ENCODE data around the gene ZBTB20.

Gene ZBTB20

DNA sequence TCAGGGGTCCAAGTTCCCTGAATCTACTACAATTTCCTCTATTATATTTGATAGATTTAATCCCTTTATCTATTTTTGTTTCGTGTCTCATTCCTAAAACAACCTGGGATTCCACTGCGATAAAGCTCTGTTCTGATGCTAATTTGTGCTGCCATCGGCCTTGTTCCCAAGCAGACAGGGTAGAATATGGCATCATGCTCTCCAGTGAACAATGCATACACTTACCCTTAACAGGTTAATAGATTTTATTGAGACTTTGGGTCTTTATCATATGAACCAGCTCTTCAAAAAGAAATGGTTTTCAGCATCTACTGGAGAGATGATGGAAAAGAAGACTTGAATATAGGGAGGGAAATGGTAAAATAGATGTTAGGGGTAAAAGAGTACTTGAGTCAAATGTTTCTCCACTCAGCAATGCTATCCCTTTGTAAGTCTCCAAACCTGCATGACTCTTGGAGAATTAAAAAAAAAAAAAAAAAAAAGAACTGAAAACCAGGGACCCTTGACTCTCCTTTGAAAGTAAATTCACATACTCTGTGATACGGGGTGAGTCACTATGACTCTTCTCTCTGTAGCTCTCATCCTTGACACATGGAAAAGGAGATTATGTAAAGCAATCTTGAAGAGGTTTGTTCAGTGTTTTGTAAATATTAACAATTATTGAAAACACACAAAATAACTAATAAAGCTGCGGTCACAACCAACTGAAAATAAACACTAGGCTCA, 268.8 kb downstream of the ZBTB20 start:
- no peaks in the 10 kb centered on the region for H3K9me3 Mint-ChIP-seq
- H3K4me3 Mint-ChIP-seq = no peak overlapping the region
- H3K4me1 Mint-ChIP-seq = peaks cover 18% of the 10 kb centered on the region
- no peak overlapping the region for H3K27ac Mint-ChIP-seq
- ATAC-seq (peak; percentile 61), DNase-seq (no peak)
- H3K27me3 Mint-ChIP-seq = no peaks in the 10 kb centered on the region
- peaks cover 2% of the 10 kb centered on the region for H3K36me3 Mint-ChIP-seq (ENCODE audit: low read depth)

DNA sequence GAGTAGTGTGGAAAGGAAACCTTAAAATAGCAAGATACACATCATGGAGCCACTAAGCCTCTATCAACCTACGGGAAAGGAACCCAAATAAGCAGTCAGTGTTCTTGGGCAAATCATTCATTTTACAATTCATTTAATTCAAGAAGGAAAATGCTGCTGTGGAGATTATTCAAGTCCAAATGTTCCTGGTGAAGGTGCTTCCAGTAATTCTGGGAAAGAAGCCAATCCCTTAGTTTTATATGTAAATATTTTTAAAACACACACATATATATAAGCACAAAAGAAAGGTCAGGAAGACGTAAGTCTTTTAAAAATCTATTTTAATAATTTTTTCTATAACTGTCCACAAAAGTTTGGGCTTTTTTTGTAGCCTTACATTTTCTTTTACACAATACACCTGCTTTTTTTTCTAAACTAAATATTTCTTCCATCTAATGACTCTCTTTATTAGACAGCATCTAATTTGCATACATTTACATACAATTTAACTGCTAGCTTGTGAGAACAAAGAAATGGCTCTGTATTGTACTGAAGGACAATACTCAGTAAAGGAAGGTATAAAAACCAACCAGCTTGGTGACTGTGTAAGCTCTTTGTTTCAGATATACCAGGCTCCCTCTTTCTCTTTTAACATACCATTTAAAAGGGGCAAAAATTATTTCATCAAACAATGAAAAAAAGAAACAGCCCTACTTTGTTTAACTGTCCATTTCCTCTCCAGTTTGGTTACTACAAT, 269.5 kb downstream of the ZBTB20 start:
- Mint-ChIP-seq H3K36me3 (ENCODE audit: low read depth) (peaks cover 2% of the 10 kb centered on the region), H3K4me3 (no peak overlapping the region), H3K9me3 (no peaks in the 10 kb centered on the region), H3K4me1 (peaks cover 18% of the 10 kb centered on the region), H3K27me3 (no peaks in the 10 kb centered on the region), H3K27ac (no peak overlapping the region)
- DNase-seq = no peak
- no peak for ATAC-seq

DNA sequence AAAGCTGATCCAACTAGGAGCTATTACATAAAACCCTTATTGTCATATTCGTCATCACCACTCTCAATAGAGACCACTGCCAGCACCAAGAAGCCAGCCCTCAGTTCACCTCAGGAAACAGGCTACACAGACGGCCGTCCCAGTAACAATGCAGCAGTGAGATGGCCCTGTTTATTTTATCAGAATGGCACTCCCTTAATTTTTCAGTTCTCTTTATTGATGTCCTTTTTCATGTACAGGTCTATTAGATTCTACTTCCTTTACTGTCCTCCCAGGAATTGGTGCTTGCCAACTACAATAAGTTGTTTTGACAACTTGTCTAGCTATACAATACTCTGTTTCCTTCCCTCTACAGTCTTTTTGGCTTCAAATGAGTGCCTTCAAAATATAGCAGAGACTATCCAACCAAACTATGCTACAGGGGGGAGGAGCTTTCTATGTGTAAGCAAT, 272.5 kb downstream of the ZBTB20 start:
- Mint-ChIP-seq H3K36me3 (ENCODE audit: low read depth) (no peaks in the 10 kb centered on the region), H3K27me3 (no peaks in the 10 kb centered on the region), H3K27ac (no peak overlapping the region), H3K4me1 (peaks cover 16% of the 10 kb centered on the region), H3K9me3 (no peaks in the 10 kb centered on the region), H3K4me3 (no peak overlapping the region)
- ATAC-seq (no peak), DNase-seq (no peak)

DNA sequence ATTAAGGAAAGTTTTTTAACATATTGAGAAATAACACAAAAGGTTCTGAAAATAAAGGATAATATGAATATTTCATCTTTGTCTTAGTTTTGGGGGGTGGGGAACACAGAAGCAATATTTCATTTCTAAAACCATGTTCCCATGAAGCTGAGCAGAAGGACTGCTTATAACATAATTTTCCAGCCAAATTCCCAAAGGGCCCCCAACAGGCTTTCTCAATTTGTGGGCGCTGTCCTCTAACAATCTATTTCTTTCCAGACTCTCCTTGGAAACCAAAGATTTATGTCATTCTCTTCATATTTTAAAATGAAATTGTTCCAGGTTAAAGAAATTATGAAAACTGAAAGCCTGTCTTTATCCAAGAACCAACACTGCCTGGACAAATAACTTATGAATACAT, 273.5 kb downstream of the ZBTB20 start:
- no peaks in the 10 kb centered on the region for H3K9me3 Mint-ChIP-seq
- DNase-seq (no peak), ATAC-seq (no peak)
- H3K4me3 Mint-ChIP-seq = no peak overlapping the region
- H3K36me3 Mint-ChIP-seq (ENCODE audit: low read depth) = no peaks in the 10 kb centered on the region
- H3K4me1 Mint-ChIP-seq = peaks cover 7% of the 10 kb centered on the region
- no peak overlapping the region for H3K27ac Mint-ChIP-seq
- H3K27me3 Mint-ChIP-seq = no peaks in the 10 kb centered on the region

DNA sequence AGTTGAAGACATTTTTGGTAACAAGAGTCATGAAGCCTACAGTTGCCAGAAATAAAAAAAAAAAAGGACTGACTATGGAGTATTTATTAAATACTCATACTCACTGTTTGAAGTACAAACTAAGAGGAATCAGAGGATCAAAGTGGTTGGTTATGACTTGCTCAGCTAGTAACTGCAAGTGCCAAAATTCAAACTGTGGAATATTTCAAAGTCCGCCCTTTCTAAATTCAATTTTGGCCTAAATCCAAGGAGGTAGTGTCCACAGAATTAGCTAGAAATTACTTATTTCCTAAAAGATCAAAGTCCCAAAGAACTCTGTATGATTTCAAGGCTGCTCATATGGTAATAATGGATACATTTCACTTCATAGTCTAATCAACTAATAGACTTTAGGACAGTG, 274.5 kb downstream of the ZBTB20 start:
- H3K4me3 Mint-ChIP-seq = no peak overlapping the region
- H3K4me1 Mint-ChIP-seq = peaks cover 2% of the 10 kb centered on the region
- DNase-seq = no peak
- H3K36me3 Mint-ChIP-seq (ENCODE audit: low read depth) = no peaks in the 10 kb centered on the region
- H3K9me3 Mint-ChIP-seq = no peaks in the 10 kb centered on the region
- no peak for ATAC-seq
- no peaks in the 10 kb centered on the region for H3K27me3 Mint-ChIP-seq
- no peak overlapping the region for H3K27ac Mint-ChIP-seq

DNA sequence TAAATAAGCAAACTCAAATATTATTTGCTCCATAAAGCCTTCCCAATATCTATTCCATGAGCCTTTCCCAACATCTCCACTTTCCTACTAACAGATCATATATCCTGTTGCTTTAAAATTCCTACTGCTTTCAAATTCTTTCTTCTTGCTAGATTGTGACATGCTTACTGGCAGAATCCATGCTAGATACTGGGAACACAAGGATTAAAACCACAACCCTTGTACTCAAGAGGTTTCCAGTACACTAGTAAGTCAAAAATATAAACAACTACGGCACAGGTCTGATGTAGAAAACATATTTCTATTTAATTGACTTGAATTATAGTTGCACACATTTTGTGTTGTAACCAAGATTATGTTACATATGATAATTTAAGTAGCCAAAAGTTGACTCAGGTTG, 275.0 kb downstream of the ZBTB20 start:
- H3K27me3 Mint-ChIP-seq = no peaks in the 10 kb centered on the region
- H3K36me3 Mint-ChIP-seq (ENCODE audit: low read depth) = no peaks in the 10 kb centered on the region
- ATAC-seq (no peak), DNase-seq (no peak)
- no peak overlapping the region for H3K27ac Mint-ChIP-seq
- no peak overlapping the region for H3K4me3 Mint-ChIP-seq
- no peaks in the 10 kb centered on the region for H3K9me3 Mint-ChIP-seq
- H3K4me1 Mint-ChIP-seq = peaks cover 2% of the 10 kb centered on the region

DNA sequence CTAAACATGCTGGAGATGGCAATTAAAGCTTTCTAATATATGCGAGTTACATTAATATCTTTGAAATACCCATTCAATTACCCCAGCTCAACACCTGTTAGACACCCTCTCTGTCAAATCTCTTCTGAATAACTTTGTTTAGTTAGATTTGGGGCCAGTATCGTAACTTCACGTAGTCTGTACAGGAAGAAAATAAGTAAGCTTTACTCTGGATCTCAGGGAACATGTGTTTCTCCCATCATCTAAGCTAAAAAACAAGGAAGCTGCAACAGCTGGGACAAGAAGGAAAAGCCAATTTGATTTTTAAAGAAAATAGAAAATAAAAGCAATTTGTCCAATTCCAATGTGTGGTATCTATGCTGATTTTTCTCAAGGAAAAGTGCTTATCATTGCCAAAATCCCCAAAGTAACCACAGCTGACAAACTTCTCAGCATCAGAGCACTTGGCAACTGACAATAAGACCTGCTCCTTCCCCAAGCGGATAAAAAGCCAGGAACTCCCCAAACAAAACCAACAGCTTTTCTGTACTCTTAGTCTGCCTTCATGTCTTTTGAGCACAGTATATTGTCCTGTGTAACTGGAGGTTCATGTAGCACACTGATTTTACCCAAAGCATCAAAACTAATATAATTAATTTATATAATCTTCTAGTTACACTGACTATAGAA, 279.1 kb downstream of the ZBTB20 start:
- Mint-ChIP-seq H3K36me3 (ENCODE audit: low read depth) (no peaks in the 10 kb centered on the region), H3K4me3 (no peak overlapping the region), H3K27ac (no peak overlapping the region), H3K9me3 (no peaks in the 10 kb centered on the region), H3K27me3 (no peaks in the 10 kb centered on the region), H3K4me1 (peaks cover 18% of the 10 kb centered on the region)
- DNase-seq (no peak), ATAC-seq (no peak)

DNA sequence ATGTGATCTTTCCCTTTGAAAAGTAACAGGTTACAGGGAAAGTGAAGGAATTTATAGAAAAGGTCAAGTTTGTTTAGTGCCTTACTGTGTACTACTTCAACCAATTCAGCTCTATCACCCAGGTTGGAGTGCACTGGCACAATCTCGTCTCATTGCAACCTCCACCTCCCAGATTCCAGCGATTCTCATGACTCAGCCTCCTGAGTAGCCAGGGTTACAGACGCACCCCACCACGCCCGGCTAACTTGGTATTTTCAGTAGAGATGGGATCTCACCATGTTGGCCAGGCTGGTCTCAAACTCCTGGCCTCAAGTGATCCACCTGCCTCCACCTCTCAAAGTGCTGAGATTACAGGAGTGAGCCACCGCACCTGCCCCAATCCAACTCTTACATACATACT, 279.7 kb downstream of the ZBTB20 start:
- Mint-ChIP-seq H3K9me3 (no peaks in the 10 kb centered on the region), H3K27me3 (no peaks in the 10 kb centered on the region), H3K4me1 (peaks cover 20% of the 10 kb centered on the region), H3K27ac (no peak overlapping the region), H3K4me3 (no peak overlapping the region), H3K36me3 (ENCODE audit: low read depth) (no peaks in the 10 kb centered on the region)
- DNase-seq (no peak), ATAC-seq (no peak)

DNA sequence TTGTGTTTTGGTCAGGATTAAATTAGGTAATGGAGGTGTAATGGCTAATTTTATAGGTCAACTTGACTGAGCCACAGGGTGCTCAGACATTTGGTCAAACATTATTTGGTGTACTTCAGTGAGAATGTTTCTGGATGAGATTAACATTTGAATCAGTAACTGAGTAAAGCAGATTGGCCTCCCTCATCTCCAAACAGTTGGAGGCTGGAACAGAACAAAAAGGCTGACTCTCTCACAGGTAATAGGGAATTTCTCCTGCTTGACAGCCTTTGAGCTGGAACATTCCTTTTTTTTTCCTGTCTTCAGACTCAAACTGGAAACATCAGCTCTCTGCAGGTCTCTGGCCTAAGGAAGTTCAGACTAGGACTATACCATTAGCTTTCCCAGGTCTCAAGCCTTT, 280.7 kb downstream of the ZBTB20 start:
- Mint-ChIP-seq H3K36me3 (ENCODE audit: low read depth) (no peaks in the 10 kb centered on the region), H3K27me3 (no peaks in the 10 kb centered on the region), H3K4me3 (no peak overlapping the region), H3K9me3 (no peaks in the 10 kb centered on the region), H3K4me1 (peaks cover 24% of the 10 kb centered on the region), H3K27ac (no peak overlapping the region)
- DNase-seq (no peak), ATAC-seq (no peak)

DNA sequence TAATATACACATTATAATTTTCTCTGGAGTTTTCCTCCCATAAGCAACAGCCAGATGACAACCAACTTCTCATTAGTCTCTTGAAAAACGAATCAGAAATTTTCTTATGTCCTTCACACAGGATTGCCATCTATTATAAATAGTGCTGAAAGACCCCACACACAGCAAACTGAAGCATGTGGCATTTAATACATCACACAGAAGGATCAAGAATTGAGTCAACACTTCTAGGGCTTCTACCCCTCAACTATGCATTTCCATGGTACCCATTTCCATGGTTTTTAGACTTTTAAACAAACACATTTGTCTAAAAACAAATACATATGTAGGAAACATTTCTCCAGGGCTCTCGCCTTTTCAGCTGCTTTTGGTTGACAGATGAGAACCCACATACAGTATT, 282.1 kb downstream of the ZBTB20 start:
- H3K9me3 Mint-ChIP-seq = no peaks in the 10 kb centered on the region
- no peak for ATAC-seq
- H3K4me1 Mint-ChIP-seq = peaks cover 29% of the 10 kb centered on the region
- no peaks in the 10 kb centered on the region for H3K36me3 Mint-ChIP-seq (ENCODE audit: low read depth)
- no peak overlapping the region for H3K4me3 Mint-ChIP-seq
- DNase-seq = no peak
- H3K27me3 Mint-ChIP-seq = no peaks in the 10 kb centered on the region
- no peak overlapping the region for H3K27ac Mint-ChIP-seq

DNA sequence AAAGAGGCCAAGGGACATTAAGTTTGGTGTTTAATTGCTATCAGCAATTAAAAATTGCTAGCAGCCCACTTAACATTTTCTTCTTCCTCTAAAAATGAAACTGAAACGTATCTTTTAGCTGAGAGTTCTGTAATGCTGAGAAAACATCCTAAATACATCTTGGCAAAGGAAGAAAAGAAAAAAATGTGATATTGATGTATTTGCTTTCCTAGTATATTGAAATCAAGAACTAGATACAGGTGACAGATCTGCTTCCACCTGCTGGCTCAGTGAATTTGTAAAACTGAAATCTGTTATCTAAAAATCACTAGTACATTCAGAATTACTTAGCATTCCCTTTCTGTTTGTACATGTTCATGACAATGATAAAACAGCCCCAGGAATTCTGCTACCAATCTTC, 283.2 kb downstream of the ZBTB20 start:
- DNase-seq (no peak), ATAC-seq (no peak)
- no peaks in the 10 kb centered on the region for H3K9me3 Mint-ChIP-seq
- peaks cover 32% of the 10 kb centered on the region for H3K4me1 Mint-ChIP-seq
- H3K27me3 Mint-ChIP-seq = no peaks in the 10 kb centered on the region
- no peaks in the 10 kb centered on the region for H3K36me3 Mint-ChIP-seq (ENCODE audit: low read depth)
- H3K4me3 Mint-ChIP-seq = peak overlapping the region; percentile 70
- H3K27ac Mint-ChIP-seq = peak overlapping the region; percentile 64

DNA sequence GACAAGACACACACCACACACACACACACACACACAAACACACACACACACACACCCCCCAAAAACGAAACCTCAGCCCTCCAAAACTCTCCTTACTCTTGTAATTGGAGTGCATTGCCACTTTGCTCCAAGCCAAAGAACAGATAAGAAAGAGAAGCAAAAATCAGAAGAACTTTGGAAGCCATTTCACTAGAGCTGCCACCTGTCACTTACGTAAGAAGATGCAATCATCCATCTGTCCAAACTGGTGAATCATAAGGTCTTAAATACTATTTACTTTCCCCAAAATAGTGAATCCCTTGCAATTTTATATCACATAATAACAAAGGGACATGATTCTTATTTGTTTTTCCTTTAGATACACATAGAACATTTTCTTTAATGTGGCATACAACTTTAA, 285.4 kb downstream of the ZBTB20 start:
- Mint-ChIP-seq H3K27ac (no peak overlapping the region), H3K27me3 (no peaks in the 10 kb centered on the region), H3K4me1 (peaks cover 42% of the 10 kb centered on the region), H3K9me3 (no peaks in the 10 kb centered on the region), H3K36me3 (ENCODE audit: low read depth) (no peaks in the 10 kb centered on the region), H3K4me3 (no peak overlapping the region)
- no peak for DNase-seq
- ATAC-seq = no peak

DNA sequence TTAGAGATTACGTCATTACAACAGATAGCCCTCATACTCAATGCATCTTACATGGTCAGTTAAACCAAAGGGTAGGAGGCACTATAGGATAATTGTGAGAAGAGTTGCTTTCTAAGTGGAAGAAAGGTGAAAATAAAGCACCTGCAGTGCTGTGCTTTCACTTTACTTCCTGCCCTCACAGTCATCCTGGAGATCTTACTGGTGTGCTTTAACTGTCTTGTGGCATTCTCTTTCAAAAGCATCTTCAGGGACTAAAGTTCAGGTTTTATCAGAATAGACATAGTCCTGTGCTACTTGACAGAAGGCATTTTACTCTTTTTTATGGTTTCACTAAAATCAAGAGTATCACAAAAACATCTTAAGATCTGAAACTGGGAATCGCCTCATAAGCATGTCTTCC, 286.6 kb downstream of the ZBTB20 start:
- Mint-ChIP-seq H3K27ac (no peak overlapping the region), H3K27me3 (no peaks in the 10 kb centered on the region), H3K9me3 (no peaks in the 10 kb centered on the region), H3K4me1 (peaks cover 46% of the 10 kb centered on the region), H3K4me3 (no peak overlapping the region), H3K36me3 (ENCODE audit: low read depth) (no peaks in the 10 kb centered on the region)
- no peak for DNase-seq
- ATAC-seq = no peak

DNA sequence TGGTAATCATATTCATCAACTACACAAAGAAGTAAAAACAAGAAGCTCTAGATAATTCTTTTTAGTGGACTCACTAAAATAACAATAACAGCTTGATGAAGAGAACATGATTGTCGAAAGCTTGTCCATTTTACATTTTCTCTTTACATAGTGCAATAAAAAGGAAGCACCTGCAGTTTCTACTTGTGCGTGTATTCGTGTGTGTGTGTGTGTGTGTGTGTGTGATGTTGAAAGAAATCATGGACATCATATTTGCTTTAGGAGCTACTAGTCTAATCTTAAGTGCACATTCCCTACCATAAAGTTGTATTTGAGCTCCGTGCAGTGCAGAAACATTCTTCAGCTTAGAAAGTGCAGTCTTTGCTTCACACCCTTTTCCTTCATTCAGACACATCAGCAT, 288.8 kb downstream of the ZBTB20 start:
- no peak for DNase-seq
- no peaks in the 10 kb centered on the region for H3K9me3 Mint-ChIP-seq
- no peak overlapping the region for H3K4me3 Mint-ChIP-seq
- H3K4me1 Mint-ChIP-seq = peaks cover 38% of the 10 kb centered on the region
- H3K27me3 Mint-ChIP-seq = no peaks in the 10 kb centered on the region
- H3K36me3 Mint-ChIP-seq (ENCODE audit: low read depth) = no peaks in the 10 kb centered on the region
- no peak overlapping the region for H3K27ac Mint-ChIP-seq
- ATAC-seq = no peak

DNA sequence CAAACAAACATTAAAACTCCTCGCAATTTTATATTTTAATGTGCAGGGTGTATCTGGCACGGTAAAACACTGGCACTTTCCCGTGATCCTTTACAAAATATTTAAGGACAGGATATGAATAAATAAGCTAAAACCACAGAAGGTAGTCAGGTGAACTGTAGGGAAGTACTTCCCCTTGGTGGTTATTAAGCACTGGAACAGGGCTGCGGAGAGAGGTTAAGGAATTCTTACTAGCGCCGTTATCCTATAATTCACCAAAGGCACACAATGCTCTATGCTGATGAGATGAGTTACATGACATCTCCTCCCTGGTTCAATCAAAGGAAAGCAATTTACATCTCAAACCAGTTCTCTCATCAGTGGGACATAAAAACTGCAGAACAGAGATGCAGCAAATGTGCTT, 289.8 kb downstream of the ZBTB20 start:
- ATAC-seq (no peak), DNase-seq (no peak)
- H3K27me3 Mint-ChIP-seq = no peaks in the 10 kb centered on the region
- H3K36me3 Mint-ChIP-seq (ENCODE audit: low read depth) = no peaks in the 10 kb centered on the region
- no peaks in the 10 kb centered on the region for H3K9me3 Mint-ChIP-seq
- H3K27ac Mint-ChIP-seq = no peak overlapping the region
- no peak overlapping the region for H3K4me3 Mint-ChIP-seq
- H3K4me1 Mint-ChIP-seq = peaks cover 32% of the 10 kb centered on the region

Data from activated naive CD8-positive, alpha-beta T cell treated with anti-CD3 and anti-CD28 coated beads, Interleukin-2, amount 50 U/mL, for 24 hours (primary cell).